HG03520 (cell line): ENCODE results near the gene EFNA5.

Experiments used
- ATAC-seq: cut with Tn5 transposase; IDR thresholded peaks from one replicate; pipeline ENCODE4 v1.9.1; 2021; ENCODE audit warnings: mild to moderate bottlenecking, moderate library complexity; ENCODE audit not compliant: unreplicated experiment

EFNA5 gene

GRCh38 chr5:107607196-107607595 is 63.5 kb downstream of the EFNA5 start:
- ATAC-seq, result no peak

- no peak for ATAC-seq
Observed at GRCh38 chr5:107605596-107606125, 65.1 kb downstream of the EFNA5 start.

- ATAC-seq, result no peak
Observed at GRCh38 chr5:107604990-107605389, 65.7 kb downstream of the EFNA5 start.

GRCh38 chr5:107604146-107604910 is 66.4 kb downstream of the EFNA5 start:
- no peak for ATAC-seq

- no peak for ATAC-seq
Observed at GRCh38 chr5:107603349-107603748, 67.4 kb downstream of the EFNA5 start.

GRCh38 chr5:107602896-107603295 is 67.8 kb downstream of the EFNA5 start:
- ATAC-seq, result no peak

GRCh38 chr5:107601076-107601475 is 69.7 kb downstream of the EFNA5 start:
- no peak for ATAC-seq

- no peak for ATAC-seq
Observed at GRCh38 chr5:107598958-107599357, 71.8 kb downstream of the EFNA5 start.

GRCh38 chr5:107597803-107598202 is 72.9 kb downstream of the EFNA5 start:
- ATAC-seq, result no peak

GRCh38 chr5:107597247-107597646 is 73.5 kb downstream of the EFNA5 start:
- ATAC-seq, result no peak

- no peak for ATAC-seq
Observed at GRCh38 chr5:107594253-107595045, 76.3 kb downstream of the EFNA5 start.

- ATAC-seq, result no peak
Observed at GRCh38 chr5:107593009-107593408, 77.7 kb downstream of the EFNA5 start.

GRCh38 chr5:107592515-107592914 is 78.2 kb downstream of the EFNA5 start:
- no peak for ATAC-seq

GRCh38 chr5:107590686-107591085 is 80.1 kb downstream of the EFNA5 start:
- ATAC-seq, result no peak

GRCh38 chr5:107589520-107590193 is 81.1 kb downstream of the EFNA5 start:
- ATAC-seq, result no peak

- ATAC-seq, result no peak
Observed at GRCh38 chr5:107582625-107583024, 88.1 kb downstream of the EFNA5 start.

- ATAC-seq, result no peak
Observed at GRCh38 chr5:107580889-107581820, 89.6 kb downstream of the EFNA5 start.

- no peak for ATAC-seq
Observed at GRCh38 chr5:107578051-107578635, 92.6 kb downstream of the EFNA5 start.

GRCh38 chr5:107577394-107577950 is 93.3 kb downstream of the EFNA5 start:
- no peak for ATAC-seq
